Measurements from ENCODE around the gene DHX29.

The DHX29 gene

DNA sequence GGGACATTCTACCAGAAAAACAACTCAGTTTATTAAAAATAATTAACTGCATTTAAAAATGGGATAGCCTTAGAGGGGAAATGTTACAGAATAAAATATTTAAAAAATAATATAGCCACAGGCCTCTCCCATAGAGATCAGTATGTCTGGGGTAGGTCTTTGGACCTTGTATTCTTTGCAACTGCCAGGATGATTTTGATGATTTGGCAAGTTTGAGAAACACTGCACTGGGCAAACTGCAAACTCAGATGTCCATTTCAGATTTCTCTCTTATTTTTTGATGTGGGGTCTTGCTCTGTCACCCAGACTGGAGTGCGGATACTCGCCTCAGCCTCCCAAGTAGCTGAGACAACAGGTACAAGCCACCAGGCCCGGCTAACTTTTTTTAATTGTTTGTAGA is 49.2 kb downstream of the DHX29 start:
- TF ChIP-seq, protein P1, sequence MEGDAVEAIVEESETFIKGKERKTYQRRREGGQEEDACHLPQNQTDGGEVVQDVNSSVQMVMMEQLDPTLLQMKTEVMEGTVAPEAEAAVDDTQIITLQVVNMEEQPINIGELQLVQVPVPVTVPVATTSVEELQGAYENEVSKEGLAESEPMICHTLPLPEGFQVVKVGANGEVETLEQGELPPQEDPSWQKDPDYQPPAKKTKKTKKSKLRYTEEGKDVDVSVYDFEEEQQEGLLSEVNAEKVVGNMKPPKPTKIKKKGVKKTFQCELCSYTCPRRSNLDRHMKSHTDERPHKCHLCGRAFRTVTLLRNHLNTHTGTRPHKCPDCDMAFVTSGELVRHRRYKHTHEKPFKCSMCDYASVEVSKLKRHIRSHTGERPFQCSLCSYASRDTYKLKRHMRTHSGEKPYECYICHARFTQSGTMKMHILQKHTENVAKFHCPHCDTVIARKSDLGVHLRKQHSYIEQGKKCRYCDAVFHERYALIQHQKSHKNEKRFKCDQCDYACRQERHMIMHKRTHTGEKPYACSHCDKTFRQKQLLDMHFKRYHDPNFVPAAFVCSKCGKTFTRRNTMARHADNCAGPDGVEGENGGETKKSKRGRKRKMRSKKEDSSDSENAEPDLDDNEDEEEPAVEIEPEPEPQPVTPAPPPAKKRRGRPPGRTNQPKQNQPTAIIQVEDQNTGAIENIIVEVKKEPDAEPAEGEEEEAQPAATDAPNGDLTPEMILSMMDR (IDR thresholded peaks at IDR 0.05; ENCODE audit: insufficient read depth, missing control alignments) = no peak
- FAIRE-seq (no peak), DNase-seq (ENCODE audit: insufficient read length, low spot score) (no peak)

DNA sequence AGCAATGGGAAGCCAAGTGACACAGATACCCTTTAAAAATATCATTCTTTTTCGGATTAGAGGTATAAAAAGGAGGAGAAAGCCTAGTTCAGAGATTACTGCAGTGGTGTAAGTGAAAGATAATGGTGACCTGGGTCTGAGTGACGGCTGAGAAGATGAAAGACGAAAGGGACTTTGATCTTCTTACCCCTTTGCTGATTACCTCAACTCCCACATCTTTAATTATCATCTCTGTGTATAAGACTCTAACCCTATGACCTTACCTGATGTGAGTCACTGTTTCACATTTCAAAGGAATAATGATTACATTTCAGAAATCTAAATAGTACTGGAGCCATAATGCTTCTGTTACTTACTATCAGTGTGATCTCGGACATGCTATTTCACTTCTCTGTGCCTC is 52.7 kb downstream of the DHX29 start:
- TF ChIP-seq, protein P1 (IDR thresholded peaks at IDR 0.05; ENCODE audit: insufficient read depth, missing control alignments) = no peak
- no peak for FAIRE-seq
- no peak for DNase-seq (ENCODE audit: insufficient read length, low spot score)

DNA sequence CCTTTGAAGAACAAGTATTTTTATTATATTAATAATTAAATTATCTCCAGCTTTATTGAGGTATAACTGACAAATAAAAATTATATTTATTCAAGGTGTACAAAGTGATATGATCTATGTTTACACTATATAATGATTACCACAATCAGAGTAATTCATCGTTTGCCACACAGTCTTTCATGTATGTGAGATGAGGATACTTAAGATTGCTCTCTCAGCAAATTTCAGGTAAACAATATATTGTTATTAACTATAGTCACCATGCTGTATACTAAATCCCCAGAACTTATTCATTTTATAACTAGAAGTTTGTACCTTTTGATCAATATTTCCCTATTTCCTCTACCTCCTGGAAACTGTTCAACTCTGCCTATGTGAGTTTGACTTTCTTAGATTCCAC is 57.4 kb downstream of the DHX29 start:
- DNase-seq (ENCODE audit: insufficient read length, low spot score) (no peak), FAIRE-seq (no peak)
- TF ChIP-seq, protein P1 (IDR thresholded peaks at IDR 0.05; ENCODE audit: insufficient read depth, missing control alignments) = no peak

GRCh38 chr5:55241746-55242145 is 65.7 kb downstream of the DHX29 start:
- DNase-seq (ENCODE audit: insufficient read length, low spot score) (no peak), FAIRE-seq (no peak)
- TF ChIP-seq, protein P1 (IDR thresholded peaks at IDR 0.05; ENCODE audit: insufficient read depth, missing control alignments) = no peak

DNA sequence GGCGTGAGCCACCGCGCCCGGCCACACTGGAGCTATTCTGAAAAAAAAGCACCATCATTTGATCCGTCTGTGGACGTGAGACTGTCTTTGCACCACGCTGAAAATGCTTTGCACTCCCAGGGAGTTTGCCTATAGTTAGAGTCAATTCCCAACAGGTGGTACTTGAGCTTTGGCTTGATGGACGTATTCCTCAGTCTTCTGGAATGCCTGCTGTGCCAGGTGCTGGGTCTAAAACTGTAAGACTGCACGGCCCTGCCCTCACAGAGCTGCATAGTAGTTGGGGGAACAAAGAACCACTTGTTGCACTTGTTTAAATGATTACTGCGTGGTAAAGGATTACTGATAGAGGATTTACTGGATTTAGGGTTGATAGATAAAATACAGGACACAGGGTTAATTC is 70.7 kb downstream of the DHX29 start:
- no peak for FAIRE-seq
- DNase-seq (ENCODE audit: insufficient read length, low spot score) = no peak
- TF ChIP-seq, protein P1 (IDR thresholded peaks at IDR 0.05; ENCODE audit: insufficient read depth, missing control alignments) = no peak

DNA sequence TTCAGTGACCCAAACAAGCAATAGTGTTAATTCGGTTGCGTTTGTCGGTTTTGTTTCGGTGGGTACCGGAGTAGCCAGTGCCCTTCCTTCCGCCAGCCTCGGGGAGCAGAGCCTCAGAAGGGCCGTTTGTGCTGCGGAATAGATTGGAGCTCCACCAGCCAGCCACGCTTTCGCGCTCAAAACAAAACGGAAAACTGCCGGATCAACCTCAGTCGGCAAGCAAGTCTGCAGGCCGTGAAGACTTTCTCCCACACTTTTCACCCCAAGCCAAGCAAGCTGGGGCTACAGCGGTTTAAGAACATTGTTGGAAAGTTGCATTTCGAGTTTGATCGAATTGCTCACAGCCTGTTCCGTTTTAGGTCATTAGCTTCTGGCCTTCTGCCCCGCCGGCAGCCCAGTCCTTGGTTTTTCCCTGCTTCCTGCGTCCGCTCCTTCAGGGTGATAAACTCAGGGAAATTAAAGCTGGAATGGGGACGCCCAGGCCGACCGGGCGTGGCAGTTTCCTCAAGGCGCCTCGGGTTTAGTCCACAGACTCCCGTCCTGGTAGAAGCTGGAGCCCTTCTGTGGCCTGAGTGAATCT is 73.3 kb downstream of the DHX29 start:
- FAIRE-seq (no peak), DNase-seq (ENCODE audit: insufficient read length, low spot score) (no peak)
- TF ChIP-seq, protein P1 (IDR thresholded peaks at IDR 0.05; ENCODE audit: insufficient read depth, missing control alignments) = no peak

DNA sequence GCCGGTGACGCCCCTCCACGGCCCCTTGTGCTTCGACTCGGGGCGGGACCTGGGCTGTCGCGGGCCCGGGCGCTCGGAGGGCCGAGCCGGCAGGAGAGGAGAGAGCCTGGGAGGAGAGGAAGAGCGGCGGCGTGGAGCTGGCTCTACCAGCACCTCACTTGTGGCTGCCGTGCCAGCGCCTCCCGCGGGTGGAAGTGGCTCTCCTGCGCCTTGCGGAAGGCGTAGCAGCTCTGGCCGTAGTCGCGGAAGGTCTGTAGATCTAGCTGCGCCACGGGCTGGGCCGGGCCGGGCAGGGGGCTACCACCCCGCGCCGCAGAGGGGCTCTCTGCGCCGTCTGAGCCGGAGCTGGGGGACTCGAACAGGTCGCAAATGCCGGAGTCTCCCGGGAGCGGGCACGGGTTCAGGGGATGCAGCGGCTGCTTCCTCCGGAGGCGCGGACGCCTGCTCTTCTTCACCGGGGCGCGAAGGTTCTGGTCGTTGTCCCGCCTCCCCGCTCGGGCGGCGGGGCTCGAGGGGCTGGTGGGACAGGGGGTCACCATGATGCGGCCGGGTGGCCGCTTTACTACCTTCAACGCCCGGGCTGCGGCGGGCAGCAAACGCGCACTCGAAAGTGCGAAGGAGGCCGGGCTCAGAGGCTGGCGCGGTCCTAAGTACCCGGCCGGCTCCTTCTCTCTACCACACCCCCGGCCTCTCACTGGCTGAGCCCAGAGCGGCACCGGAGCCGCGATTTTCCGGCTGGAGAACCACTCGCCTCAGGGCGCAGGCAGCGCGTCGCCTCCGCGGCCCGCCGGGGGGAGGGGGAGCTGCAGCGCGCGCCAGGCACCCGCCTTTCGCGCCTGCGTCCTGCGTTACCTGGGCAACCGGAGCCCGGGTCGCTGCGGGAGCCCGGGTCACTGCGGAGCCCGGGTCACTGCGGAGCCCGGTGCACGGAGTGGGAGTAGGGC is 74.2 kb downstream of the DHX29 start, which contains the start of gene CCNO:
TSS of gene CCNO (minus strand) at position 624 of the 944 bp plus-strand sequence. CDS start at position 539, 85 bp downstream.
- FAIRE-seq (no peak), DNase-seq (ENCODE audit: insufficient read length, low spot score) (no peak)
- TF ChIP-seq, protein P1 (IDR thresholded peaks at IDR 0.05; ENCODE audit: insufficient read depth, missing control alignments) = no peak
